GM23338 (cell line): ENCODE data around the gene THYN1. TPM values are rescaled to one million over a fixed set of nuclear protein-coding genes. Genes with fewer than 3 reads are reported as not detected.

Source experiments
- ATAC-seq: fragments of 200-7000 bp; cut with Tn5 transposase; 3 replicates; pipeline ENCODE4 v1.9.1; 2020
- DNase-seq: peaks from one replicate; pipeline ENCODE4 v3.0.0-alpha.2; 2015; ENCODE audit warnings: low spot score
- H2AFZ ChIP-seq: fragments of 200-600 bp; sonication (generic); 2 replicates; pipeline ENCODE4 v1.8.0; 2016; ENCODE audit warnings: antibody characterized with exemption, mild to moderate bottlenecking, moderate library complexity
- H3F3A ChIP-seq: fragments of 200-600 bp; sonication (generic); replicated peaks from 2 replicates; pipeline ENCODE4 v1.8.0; 2017; ENCODE audit warnings: antibody characterized with exemption, mixed run types, low read depth
- H3K27ac ChIP-seq: fragments of 200-600 bp; sonication (generic); 2 replicates; pipeline ENCODE4 v1.6.1; 2016; ENCODE audit warnings: low read depth
- H3K27me3 ChIP-seq: fragments of 200-600 bp; sonication (generic); 2 replicates; pipeline ENCODE4 v1.8.0; 2016; ENCODE audit warnings: mild to moderate bottlenecking, mixed run types, moderate library complexity; ENCODE audit not compliant: insufficient read depth
- H3K36me3 ChIP-seq: fragments of 200-600 bp; sonication (generic); 2 replicates; pipeline ENCODE4 v1.8.0; 2016; ENCODE audit warnings: mild to moderate bottlenecking; ENCODE audit not compliant: insufficient read depth
- H3K4me1 ChIP-seq: fragments of 200-600 bp; sonication (generic); 2 replicates; pipeline ENCODE4 v1.8.0; 2016; ENCODE audit warnings: mild to moderate bottlenecking, moderate library complexity; ENCODE audit not compliant: insufficient read depth
- H3K4me2 ChIP-seq: fragments of 200-600 bp; sonication (generic); 2 replicates; pipeline ENCODE4 v1.7.1; 2017; ENCODE audit warnings: mixed run types
- H3K4me3 ChIP-seq: fragments of 200-600 bp; sonication (generic); 2 replicates; pipeline ENCODE4 v1.6.1; 2016; ENCODE audit warnings: mixed run types
- H3K79me2 ChIP-seq: fragments of 200-600 bp; sonication (generic); replicated peaks from 2 replicates; pipeline ENCODE4 v1.8.0; 2017; ENCODE audit warnings: mild to moderate bottlenecking; ENCODE audit not compliant: insufficient read depth
- H3K9me2 ChIP-seq: fragments of 200-600 bp; sonication (generic); 2 replicates; pipeline ENCODE4 v1.8.0; 2017; ENCODE audit not compliant: insufficient read depth
- H4K20me1 ChIP-seq: fragments of 200-600 bp; sonication (generic); replicated peaks from 2 replicates; pipeline ENCODE4 v1.8.0; 2017; ENCODE audit warnings: mild to moderate bottlenecking; ENCODE audit not compliant: insufficient read depth
- H3K27ac Mint-ChIP-seq: 2 replicates; pipeline ENCODE4 v1.8.0; 2020; ENCODE audit warnings: inconsistent platforms, mild to moderate bottlenecking, moderate library complexity, mixed read lengths
- H3K27me3 Mint-ChIP-seq: 3 replicates; pipeline ENCODE4 v1.8.0; 2022; ENCODE audit warnings: low read depth, mild to moderate bottlenecking, moderate library complexity, mixed read lengths, inconsistent platforms; ENCODE audit not compliant: insufficient read depth, poor library complexity
- H3K36me3 Mint-ChIP-seq: 3 replicates; pipeline ENCODE4 v1.8.0; 2021; ENCODE audit warnings: low read depth, mild to moderate bottlenecking, inconsistent platforms, moderate library complexity, mixed read lengths
- H3K4me1 Mint-ChIP-seq: 3 replicates; pipeline ENCODE4 v1.8.0; 2020; ENCODE audit warnings: mild to moderate bottlenecking, inconsistent platforms, mixed read lengths
- H3K4me3 Mint-ChIP-seq: 3 replicates; pipeline ENCODE4 v1.8.0; 2021; ENCODE audit warnings: moderate library complexity, mild to moderate bottlenecking, inconsistent platforms, mixed read lengths
- H3K9me3 Mint-ChIP-seq: 3 replicates; pipeline ENCODE4 v1.8.0; 2020; ENCODE audit warnings: moderate library complexity, mild to moderate bottlenecking, inconsistent platforms, mixed read lengths
- EZH2 ChIP-seq: fragments of 200-600 bp; sonication (generic); IDR thresholded peaks from one replicate; pipeline ENCODE4 v1.8.0; 2017; ENCODE audit warnings: antibody characterized with exemption, mild to moderate bottlenecking, low read depth; ENCODE audit not compliant: unreplicated experiment
- EZH2phosphoT487 ChIP-seq: fragments of 200-600 bp; sonication (generic); IDR thresholded peaks from one replicate; pipeline ENCODE4 v1.8.1; 2018; ENCODE audit warnings: antibody characterized with exemption; ENCODE audit not compliant: unreplicated experiment
- POLR2AphosphoS5 ChIP-seq: IDR thresholded peaks from 2 replicates; pipeline ENCODE4 v1.6.1; 2016; ENCODE audit warnings: antibody characterized with exemption, low read depth
- STAT1 ChIP-seq: IDR thresholded peaks from one replicate; pipeline ENCODE4 v1.6.1; 2016; ENCODE audit warnings: antibody characterized with exemption; ENCODE audit not compliant: unreplicated experiment
- ZNF114 ChIP-seq: fragments of 250-450 bp; sonication (Bioruptor Pico); IDR thresholded peaks from 2 replicates; pipeline ENCODE4 v1.5.0; 2020; ENCODE audit warnings: mild to moderate bottlenecking, moderate library complexity
- ZNF331 ChIP-seq: fragments of 250-450 bp; sonication (Bioruptor Pico); IDR thresholded peaks from 2 replicates; pipeline ENCODE4 v1.5.0; 2020; ENCODE audit warnings: low read depth, mild to moderate bottlenecking, moderate library complexity
- polyA plus RNA-seq: library from polyadenylated mRNA; unstranded; fragments of >200 nt; fragmentation: Nextera tagmentation; extraction: Ambion mirVana; gene quantifications from 2 replicates; pipeline ENCODE4 v1.2.1, GENCODE V29; 2016
- total RNA-seq: library from RNA; depleted of rRNA; stranded (reverse); fragments of >200 nt; shearing (Covaris generic); gene quantifications from 2 replicates; pipeline ENCODE4 v1.2.3, GENCODE V29; 2014
- TF ChIP-seq, protein P1 (sequence below): fragments of 250-450 bp; sonication (Bioruptor Pico); IDR thresholded peaks from 2 replicates; pipeline ENCODE4 v1.5.0; 2020; ENCODE audit warnings: mild to moderate bottlenecking, moderate library complexity

The THYN1 gene
- total and polyA plus RNA-seq, 2 experiments from 2014 or later: 116 to 216 TPM

DNA sequence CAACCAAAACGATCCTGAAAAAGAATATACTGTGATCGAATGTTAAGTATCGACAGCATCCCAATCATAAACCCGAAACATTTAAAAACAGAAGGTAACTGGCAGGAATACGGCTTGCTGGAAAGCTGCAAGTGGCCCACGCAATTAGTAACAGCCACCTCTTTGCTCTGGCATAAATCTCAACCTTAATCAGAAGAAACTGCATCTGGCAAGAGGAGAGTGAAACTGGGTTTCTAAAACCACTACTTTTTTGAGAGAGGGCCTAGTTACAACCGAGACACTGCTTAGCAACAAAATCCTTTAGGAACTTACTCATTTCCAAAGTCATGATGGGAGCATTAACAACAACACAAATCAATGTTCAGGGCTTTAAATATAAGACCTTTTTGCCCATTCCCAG is 37.3 kb downstream of the THYN1 start:
- TF ChIP-seq, protein P1, sequence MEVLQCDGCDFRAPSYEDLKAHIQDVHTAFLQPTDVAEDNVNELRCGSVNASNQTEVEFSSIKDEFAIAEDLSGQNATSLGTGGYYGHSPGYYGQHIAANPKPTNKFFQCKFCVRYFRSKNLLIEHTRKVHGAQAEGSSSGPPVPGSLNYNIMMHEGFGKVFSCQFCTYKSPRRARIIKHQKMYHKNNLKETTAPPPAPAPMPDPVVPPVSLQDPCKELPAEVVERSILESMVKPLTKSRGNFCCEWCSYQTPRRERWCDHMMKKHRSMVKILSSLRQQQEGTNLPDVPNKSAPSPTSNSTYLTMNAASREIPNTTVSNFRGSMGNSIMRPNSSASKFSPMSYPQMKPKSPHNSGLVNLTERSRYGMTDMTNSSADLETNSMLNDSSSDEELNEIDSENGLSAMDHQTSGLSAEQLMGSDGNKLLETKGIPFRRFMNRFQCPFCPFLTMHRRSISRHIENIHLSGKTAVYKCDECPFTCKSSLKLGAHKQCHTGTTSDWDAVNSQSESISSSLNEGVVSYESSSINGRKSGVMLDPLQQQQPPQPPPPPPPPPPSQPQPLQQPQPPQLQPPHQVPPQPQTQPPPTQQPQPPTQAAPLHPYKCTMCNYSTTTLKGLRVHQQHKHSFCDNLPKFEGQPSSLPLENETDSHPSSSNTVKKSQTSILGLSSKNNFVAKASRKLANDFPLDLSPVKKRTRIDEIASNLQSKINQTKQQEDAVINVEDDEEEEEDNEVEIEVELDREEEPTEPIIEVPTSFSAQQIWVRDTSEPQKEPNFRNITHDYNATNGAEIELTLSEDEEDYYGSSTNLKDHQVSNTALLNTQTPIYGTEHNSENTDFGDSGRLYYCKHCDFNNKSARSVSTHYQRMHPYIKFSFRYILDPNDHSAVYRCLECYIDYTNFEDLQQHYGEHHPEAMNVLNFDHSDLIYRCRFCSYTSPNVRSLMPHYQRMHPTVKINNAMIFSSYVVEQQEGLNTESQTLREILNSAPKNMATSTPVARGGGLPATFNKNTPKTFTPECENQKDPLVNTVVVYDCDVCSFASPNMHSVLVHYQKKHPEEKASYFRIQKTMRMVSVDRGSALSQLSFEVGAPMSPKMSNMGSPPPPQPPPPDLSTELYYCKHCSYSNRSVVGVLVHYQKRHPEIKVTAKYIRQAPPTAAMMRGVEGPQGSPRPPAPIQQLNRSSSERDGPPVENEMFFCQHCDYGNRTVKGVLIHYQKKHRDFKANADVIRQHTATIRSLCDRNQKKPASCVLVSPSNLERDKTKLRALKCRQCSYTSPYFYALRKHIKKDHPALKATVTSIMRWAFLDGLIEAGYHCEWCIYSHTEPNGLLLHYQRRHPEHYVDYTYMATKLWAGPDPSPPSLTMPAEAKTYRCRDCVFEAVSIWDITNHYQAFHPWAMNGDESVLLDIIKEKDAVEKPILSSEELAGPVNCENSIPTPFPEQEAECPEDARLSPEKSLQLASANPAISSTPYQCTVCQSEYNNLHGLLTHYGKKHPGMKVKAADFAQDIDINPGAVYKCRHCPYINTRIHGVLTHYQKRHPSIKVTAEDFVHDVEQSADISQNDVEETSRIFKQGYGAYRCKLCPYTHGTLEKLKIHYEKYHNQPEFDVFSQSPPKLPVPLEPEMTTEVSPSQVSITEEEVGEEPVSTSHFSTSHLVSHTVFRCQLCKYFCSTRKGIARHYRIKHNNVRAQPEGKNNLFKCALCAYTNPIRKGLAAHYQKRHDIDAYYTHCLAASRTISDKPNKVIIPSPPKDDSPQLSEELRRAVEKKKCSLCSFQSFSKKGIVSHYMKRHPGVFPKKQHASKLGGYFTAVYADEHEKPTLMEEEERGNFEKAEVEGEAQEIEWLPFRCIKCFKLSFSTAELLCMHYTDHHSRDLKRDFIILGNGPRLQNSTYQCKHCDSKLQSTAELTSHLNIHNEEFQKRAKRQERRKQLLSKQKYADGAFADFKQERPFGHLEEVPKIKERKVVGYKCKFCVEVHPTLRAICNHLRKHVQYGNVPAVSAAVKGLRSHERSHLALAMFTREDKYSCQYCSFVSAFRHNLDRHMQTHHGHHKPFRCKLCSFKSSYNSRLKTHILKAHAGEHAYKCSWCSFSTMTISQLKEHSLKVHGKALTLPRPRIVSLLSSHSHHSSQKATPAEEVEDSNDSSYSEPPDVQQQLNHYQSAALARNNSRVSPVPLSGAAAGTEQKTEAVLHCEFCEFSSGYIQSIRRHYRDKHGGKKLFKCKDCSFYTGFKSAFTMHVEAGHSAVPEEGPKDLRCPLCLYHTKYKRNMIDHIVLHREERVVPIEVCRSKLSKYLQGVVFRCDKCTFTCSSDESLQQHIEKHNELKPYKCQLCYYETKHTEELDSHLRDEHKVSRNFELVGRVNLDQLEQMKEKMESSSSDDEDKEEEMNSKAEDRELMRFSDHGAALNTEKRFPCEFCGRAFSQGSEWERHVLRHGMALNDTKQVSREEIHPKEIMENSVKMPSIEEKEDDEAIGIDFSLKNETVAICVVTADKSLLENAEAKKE (CRISPR knock-in tag): no peak
- TF ChIP-seq EZH2phosphoT487 (no peak), STAT1 (no peak), EZH2 (no peak), POLR2AphosphoS5 (no peak), ZNF114 (CRISPR knock-in tag) (no peak), ZNF331 (CRISPR knock-in tag) (no peak)

More for the DNA sequence above, 37.3 kb downstream of the THYN1 start:
- Histone ChIP-seq H3K4me3 (no peak overlapping the region), H3K4me2 (no peak overlapping the region), H4K20me1 (peaks cover 26% of the 10 kb centered on the region), H2AFZ (no peak overlapping the region), H3F3A (no peaks in the 10 kb centered on the region), H3K27ac (no peak overlapping the region), H3K79me2 (peaks cover 84% of the 10 kb centered on the region), H3K27me3 (no peaks in the 10 kb centered on the region), H3K9me2 (no peaks in the 10 kb centered on the region), H3K4me1 (no peaks in the 10 kb centered on the region), H3K36me3 (peaks cover 22% of the 10 kb centered on the region; the same call in 1 of the 2 replicates)
- H3K9me3 Mint-ChIP-seq: no peaks in the 10 kb centered on the region
- no peak overlapping the region for H3K27ac Mint-ChIP-seq
- no peaks in the 10 kb centered on the region for H3K27me3 Mint-ChIP-seq
- ATAC-seq (no peak), DNase-seq (no peak)
- H3K4me3 Mint-ChIP-seq: no peak overlapping the region
- peaks cover 36% of the 10 kb centered on the region for H3K36me3 Mint-ChIP-seq
- no peaks in the 10 kb centered on the region for H3K4me1 Mint-ChIP-seq
